Renal cortex interstitium (tissue), 11 donors: Measurements from ENCODE around the gene DHRS13. TPM values are rescaled to one million over a fixed set of nuclear protein-coding genes. Genes with fewer than 3 reads are reported as not detected.
"Not testable (repeated sequence)": the region's sequence is repeated elsewhere in the genome, so short reads cannot be mapped to it uniquely, and the experiment has no call there.

Experiments
- DNase-seq, 11 donors: peaks; one replicate each; pipeline ENCODE4 v3.0.0-alpha.2; 2013; ENCODE audit warnings: low read depth in 9 of 11, low spot score in 4 of 11; ENCODE audit errors: extremely low read depth in 1 of 11
- polyA plus RNA-seq, 3 donors: library from polyadenylated mRNA; unstranded; fragments of 120-200 nt; gene quantifications; one replicate each; pipeline ENCODE4 v1.2.1, GENCODE V29; 2013; ENCODE audit not compliant: insufficient read length in 3 of 3

The DHRS13 gene
- polyA plus RNA-seq, 3 donors: 9.7 to 17.9 (median 17.6) TPM

- DNase-seq: not testable (repeated sequence)
These were observed 9.4 kb downstream of the DHRS13 start for GRCh38 chr17:28893248-28894183.

DNA sequence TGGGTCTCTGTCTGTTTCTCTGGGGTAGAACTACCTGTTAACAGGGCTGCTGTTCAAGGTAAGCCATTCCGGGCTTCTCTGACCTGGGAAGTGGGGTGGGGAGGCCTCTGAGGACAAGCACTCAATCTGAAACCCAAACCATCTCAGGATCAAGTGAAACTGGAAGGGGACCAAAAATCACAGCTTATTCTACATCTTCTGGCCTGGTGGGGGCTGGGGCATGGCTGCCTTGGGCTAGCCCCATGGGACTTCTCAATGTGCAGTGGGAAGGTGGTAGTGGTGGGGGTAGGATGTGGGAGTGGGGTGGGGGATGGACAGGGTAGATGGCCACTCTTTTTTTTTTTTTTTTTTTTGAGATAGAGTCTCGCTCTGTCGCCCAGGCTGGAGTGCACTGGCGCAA lies 10.9 kb downstream of the DHRS13 start:
- DNase-seq: no peak

- no peak for DNase-seq
These were observed 11.7 kb downstream of the DHRS13 start for GRCh38 chr17:28891201-28891600.

GRCh38 chr17:28889996-28890395 lies 12.9 kb downstream of the DHRS13 start:
- DNase-seq: no peak

- DNase-seq: no peak
These were observed 14.0 kb downstream of the DHRS13 start for GRCh38 chr17:28888832-28889231.

DNA sequence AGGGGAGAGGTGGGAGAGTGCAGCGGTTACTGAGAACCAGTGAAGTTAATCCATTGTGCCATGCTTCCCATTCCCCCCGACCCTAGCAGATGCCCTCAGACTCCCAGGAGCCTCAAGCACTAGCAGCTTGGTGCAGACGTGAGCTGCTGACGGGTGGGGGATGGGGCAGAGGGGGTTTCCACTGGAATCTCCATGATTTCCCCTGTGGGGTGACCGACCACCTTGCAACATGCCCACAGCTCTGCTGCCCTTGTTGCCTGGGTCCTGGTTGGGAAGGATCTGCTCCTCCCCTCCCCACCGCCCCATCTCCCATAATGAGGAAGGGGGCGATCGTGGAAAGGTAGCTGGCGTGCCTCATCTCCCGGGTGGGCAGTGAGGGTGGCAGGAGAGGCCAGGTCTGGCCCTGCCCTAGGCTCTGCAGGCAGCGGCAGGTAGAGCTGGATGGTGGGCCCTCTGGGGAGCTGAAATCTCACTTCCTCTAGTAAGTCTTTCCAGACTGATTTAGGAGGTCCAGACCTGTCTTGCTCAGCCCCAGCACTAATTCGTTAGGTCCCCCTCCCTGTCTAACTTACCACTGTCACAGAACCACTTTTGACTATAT lies 14.9 kb downstream of the DHRS13 start:
- DNase-seq: no peak

GRCh38 chr17:28885951-28886350 lies 16.9 kb downstream of the DHRS13 start:
- no peak for DNase-seq

- no peak for DNase-seq
These were observed 17.5 kb downstream of the DHRS13 start for GRCh38 chr17:28885363-28885762.

DNA sequence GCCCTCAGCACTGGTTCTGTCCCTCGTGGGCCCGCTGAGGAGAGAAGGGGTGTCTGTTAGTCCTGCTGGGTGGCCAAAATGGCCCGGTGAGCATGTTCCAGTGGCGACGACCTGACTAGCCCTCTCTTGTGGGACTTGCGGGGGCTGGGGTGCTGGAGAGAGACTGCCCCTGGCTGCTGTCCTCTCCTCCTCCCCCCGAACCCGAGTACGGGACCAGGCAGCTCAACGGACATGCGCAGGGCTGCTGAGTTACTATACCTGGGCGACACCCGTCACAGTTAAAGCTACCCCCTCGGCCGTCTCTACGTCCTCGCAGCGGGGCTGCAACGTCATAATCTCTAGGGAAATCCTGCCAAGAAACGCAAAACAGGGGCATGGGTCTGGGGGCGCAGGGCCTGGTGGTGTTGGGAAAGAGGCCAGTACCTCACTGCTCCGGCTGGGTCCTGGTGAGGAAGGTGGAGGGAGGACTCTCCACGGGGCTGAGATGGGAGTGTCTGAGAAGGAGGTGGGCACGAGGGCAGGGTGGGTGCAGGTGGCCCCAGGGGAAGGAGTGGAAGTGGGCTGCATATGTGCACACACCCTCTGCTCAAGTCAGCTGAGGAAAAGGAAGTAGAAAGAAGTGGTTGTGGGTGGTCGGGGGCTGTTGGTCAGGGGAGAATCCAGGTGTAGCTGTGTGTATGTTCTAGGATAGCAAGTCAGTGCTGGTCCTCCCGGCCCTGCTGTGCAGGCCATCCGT lies 18.7 kb downstream of the DHRS13 start:
- DNase-seq: no peak

- DNase-seq: no peak
These were observed 20.6 kb downstream of the DHRS13 start for GRCh38 chr17:28882154-28882895.

DNA sequence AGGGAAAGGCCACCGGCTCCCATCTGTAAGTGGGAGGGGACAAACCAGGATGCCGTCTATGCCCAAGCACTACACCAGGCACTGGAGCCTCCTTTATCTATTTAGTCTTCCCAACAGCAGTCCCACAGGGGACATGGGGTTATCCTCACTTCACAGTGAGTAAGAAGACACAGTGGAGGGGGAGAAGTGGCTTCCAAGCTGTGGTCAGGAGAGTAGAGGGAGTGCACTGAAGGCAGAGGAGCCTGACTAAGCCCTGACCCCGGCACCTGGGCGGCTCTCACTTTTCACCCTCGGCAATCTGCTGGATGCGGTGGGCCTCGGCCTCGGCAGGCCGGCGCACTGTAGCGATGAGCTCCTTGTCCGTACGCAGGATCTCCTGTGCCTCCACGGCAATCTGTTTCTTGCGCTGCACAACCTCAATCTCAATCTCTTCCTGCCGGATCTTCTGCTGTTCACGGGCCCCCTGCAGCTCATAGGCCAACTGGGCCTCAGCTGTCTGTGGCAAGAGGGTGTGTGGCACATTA lies 21.3 kb downstream of the DHRS13 start:
- no peak for DNase-seq

GRCh38 chr17:28880572-28880945 lies 22.3 kb downstream of the DHRS13 start:
- no peak for DNase-seq

DNA sequence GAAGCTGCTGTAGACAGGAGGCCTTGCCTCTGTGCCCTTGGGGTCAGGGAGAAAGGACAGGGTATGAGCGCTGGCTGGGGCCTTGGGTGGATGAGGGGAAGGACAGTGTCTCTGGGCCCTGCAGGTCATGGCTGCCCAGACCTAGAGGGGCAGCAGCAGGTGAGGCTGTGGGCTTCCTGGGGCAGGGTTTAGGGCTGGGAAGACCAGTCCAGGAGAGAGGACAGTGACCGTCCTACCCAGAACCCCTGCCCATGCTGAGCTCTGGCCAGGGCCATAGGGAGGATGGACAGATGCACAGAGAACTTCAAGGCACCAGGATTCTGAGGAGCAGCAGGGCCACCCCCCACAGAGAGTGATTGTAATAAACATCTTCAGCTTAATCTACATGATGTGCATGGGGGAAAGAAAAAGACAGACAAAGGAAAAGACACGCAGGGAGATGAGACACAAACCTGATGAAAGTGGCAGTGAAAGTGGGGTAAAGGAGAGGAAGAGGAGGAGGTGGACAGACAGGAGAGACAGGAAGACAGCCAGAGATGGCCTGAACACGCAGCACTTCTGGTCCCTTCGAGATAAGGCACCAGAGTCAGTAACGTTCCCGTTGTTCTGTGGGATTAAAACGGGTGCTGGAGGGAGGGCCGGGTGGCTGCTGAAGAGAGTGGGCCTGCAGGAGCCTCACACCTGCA lies 22.9 kb downstream of the DHRS13 start:
- no peak for DNase-seq

GRCh38 chr17:28878981-28879380 lies 23.9 kb downstream of the DHRS13 start:
- DNase-seq: no peak

GRCh38 chr17:28878158-28878910 lies 24.5 kb downstream of the DHRS13 start:
- DNase-seq: no peak

GRCh38 chr17:28877150-28877711 lies 25.6 kb downstream of the DHRS13 start:
- DNase-seq: not testable (repeated sequence)

GRCh38 chr17:28875848-28876550 lies 26.9 kb downstream of the DHRS13 start:
- DNase-seq: no peak
